Panc1 (cell line): ENCODE measurements around the gene NRCAM. TPM values are rescaled to one million over a fixed set of nuclear protein-coding genes. Genes with fewer than 3 reads are reported as not detected.

Experiments
- ATAC-seq: fragments of 200-7000 bp; cut with Tn5 transposase; 2 replicates; pipeline ENCODE4 v1.9.1; 2020; ENCODE audit warnings: mild to moderate bottlenecking, moderate library complexity
- BruUV-seq: library from RNA; stranded (reverse); fragments of 400-500 nt; replicated peaks from 2 replicates; lab custom pipeline; 2021; lab: Mats Ljungman, UMichigan
- CTCF ChIA-PET: fragments of 300-600 bp; sonication (Branson Sonifier 250); formaldehyde crosslinking; loops from one replicate; lab custom pipeline; 2022; ENCODE audit warnings: antibody characterized with exemption; lab: Charles Lee
- POLR2A ChIA-PET: fragments of 300-600 bp; sonication (Branson Sonifier 250); formaldehyde crosslinking; loops from one replicate; lab custom pipeline; 2022; ENCODE audit warnings: antibody characterized with exemption; lab: Charles Lee
- DNase-seq: peaks from one replicate; pipeline ENCODE4 v3.0.0-alpha.2; 2010; ENCODE audit warnings: low read depth, low spot score
- H3K27ac ChIP-seq: 2 replicates; pipeline ENCODE4 v1.5.1; 2011; ENCODE audit warnings: mild to moderate bottlenecking, low read length, inconsistent platforms
- H3K27me3 ChIP-seq: fragments of 200-500 bp; sonication (Bioruptor generic); 2 replicates; pipeline ENCODE4 v1.6.0; 2014; ENCODE audit warnings: low read length, inconsistent platforms; ENCODE audit not compliant: control insufficient read depth, insufficient read depth
- H3K36me3 ChIP-seq: fragments of 200-500 bp; sonication (Bioruptor generic); 2 replicates; pipeline ENCODE4 v1.5.1; 2014; ENCODE audit warnings: inconsistent platforms, mild to moderate bottlenecking, low read length, moderate library complexity; ENCODE audit not compliant: control insufficient read depth, insufficient read depth
- H3K4me1 ChIP-seq: 2 replicates; pipeline ENCODE4 v1.5.1; 2011; ENCODE audit warnings: inconsistent platforms, mild to moderate bottlenecking, low read length, moderate library complexity; ENCODE audit not compliant: control insufficient read depth, insufficient read depth
- H3K4me3 ChIP-seq, 2 experiments: 2 replicates each; pipeline ENCODE4 v1.5.1; 2011 to 2012; ENCODE audit warnings: low read depth in 2 of 2, low read length in 2 of 2, mild to moderate bottlenecking in 2 of 2, inconsistent platforms in 1 of 2, moderate library complexity in 1 of 2
- H3K9me3 ChIP-seq: fragments of 200-500 bp; sonication (Bioruptor generic); 2 replicates; pipeline ENCODE4 v1.5.1; 2014; ENCODE audit warnings: low read depth, mild to moderate bottlenecking, inconsistent platforms, low read length, moderate library complexity; ENCODE audit not compliant: control insufficient read depth, insufficient read depth
- CTCF ChIP-seq: fragments of 450-650 bp; IDR thresholded peaks from 2 replicates; pipeline ENCODE4 v1.5.1; 2017; ENCODE audit warnings: mild to moderate bottlenecking
- POLR2AphosphoS5 ChIP-seq: IDR thresholded peaks from 2 replicates; pipeline ENCODE4 v1.6.1; 2012; ENCODE audit warnings: mild to moderate bottlenecking, low read depth, low read length, moderate library complexity
- SIN3A ChIP-seq: IDR thresholded peaks from 2 replicates; pipeline ENCODE4 v1.6.1; 2012; ENCODE audit warnings: low read depth, mild to moderate bottlenecking, low read length, moderate library complexity, borderline replicate concordance; ENCODE audit not compliant: insufficient read depth
- TCF7L2 ChIP-seq: IDR thresholded peaks from 2 replicates; pipeline ENCODE4 v1.6.1; 2011; ENCODE audit warnings: mild to moderate bottlenecking, low read depth, low read length, inconsistent platforms
- in situ Hi-C: cut with HindIII; loops from 2 replicates; pipeline ENCODE4 v1.10.0; 2016; ENCODE audit warnings: low sequenced_read_pairs, low pct_unique_long_range_greater_than_20kb
- intact Hi-C: fragments of 100-400 bp; cut with micrococcal nuclease; formaldehyde crosslinking; loops from one replicate; pipeline ENCODE4 v1.10.0; 2022; ENCODE audit not compliant: unreplicated experiment
- total RNA-seq: library from RNA; stranded (reverse); gene quantifications from one replicate; pipeline ENCODE4 v1.2.1, GENCODE V29; 2021; ENCODE audit not compliant: unreplicated experiment
- TF ChIP-seq, protein P1 (sequence below), 2 experiments: IDR thresholded peaks; 2 replicates each; pipeline ENCODE4 v1.6.1; 2011 to 2012; ENCODE audit warnings: low read depth in 2 of 2, control low read depth in 1 of 2, low read length in 1 of 2, mild to moderate bottlenecking in 1 of 2, moderate library complexity in 1 of 2; ENCODE audit not compliant: insufficient read depth in 1 of 2

NRCAM gene
- total RNA-seq, 1 experiment from 2014 or later = 0.21 TPM

DNA sequence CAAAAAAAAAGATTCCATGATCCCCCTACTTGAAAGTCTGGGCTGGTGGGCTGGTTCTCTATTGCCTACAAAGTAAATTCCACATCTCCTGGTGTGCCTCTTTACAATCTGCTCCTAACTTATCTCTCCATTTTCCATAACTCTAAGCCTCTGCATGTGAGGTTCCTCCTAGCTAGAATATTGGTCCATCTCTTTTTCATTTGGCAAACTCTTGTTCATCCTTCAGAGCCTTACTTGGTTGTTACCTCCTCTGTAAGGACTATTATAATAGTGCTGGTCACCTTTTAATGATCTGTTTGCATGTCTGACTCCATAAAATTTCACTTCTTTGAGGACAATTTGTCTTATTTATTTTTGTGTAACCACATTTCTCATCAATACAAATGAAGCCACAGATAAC, 1.6 kb upstream of the NRCAM start:
- no peaks in the 10 kb centered on the region for H3K9me3 ChIP-seq
- in situ Hi-C loops = no loop called here
- ChIA-PET POLR2A (no interaction called here), CTCF (interaction anchor here (1.2 kb wide), 1 partner anchor 10 kb away, joined by 3 read pairs; no protein-coding TSS in a partner anchor)
- intact Hi-C loops = no loop called here
- H3K27ac ChIP-seq = no peak overlapping the region
- H3K36me3 ChIP-seq = no peaks in the 10 kb centered on the region
- DNase-seq (no peak), ATAC-seq (no peak)
- peaks cover 48% of the 10 kb centered on the region for H3K27me3 ChIP-seq
- no peak overlapping the region for H3K4me3 ChIP-seq
- TF ChIP-seq CTCF (no peak), TCF7L2 (no peak), POLR2AphosphoS5 (no peak), SIN3A (no peak)
- TF ChIP-seq, protein P1, sequence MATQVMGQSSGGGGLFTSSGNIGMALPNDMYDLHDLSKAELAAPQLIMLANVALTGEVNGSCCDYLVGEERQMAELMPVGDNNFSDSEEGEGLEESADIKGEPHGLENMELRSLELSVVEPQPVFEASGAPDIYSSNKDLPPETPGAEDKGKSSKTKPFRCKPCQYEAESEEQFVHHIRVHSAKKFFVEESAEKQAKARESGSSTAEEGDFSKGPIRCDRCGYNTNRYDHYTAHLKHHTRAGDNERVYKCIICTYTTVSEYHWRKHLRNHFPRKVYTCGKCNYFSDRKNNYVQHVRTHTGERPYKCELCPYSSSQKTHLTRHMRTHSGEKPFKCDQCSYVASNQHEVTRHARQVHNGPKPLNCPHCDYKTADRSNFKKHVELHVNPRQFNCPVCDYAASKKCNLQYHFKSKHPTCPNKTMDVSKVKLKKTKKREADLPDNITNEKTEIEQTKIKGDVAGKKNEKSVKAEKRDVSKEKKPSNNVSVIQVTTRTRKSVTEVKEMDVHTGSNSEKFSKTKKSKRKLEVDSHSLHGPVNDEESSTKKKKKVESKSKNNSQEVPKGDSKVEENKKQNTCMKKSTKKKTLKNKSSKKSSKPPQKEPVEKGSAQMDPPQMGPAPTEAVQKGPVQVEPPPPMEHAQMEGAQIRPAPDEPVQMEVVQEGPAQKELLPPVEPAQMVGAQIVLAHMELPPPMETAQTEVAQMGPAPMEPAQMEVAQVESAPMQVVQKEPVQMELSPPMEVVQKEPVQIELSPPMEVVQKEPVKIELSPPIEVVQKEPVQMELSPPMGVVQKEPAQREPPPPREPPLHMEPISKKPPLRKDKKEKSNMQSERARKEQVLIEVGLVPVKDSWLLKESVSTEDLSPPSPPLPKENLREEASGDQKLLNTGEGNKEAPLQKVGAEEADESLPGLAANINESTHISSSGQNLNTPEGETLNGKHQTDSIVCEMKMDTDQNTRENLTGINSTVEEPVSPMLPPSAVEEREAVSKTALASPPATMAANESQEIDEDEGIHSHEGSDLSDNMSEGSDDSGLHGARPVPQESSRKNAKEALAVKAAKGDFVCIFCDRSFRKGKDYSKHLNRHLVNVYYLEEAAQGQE (IDR thresholded peaks at IDR 0.05; ENCODE audit: insufficient read depth in 1 of 2, low read depth in 2 of 2, low read length in 1 of 2) = no peak
- no peaks in the 10 kb centered on the region for H3K4me1 ChIP-seq
- no TSS peak for BruUV-seq

DNA sequence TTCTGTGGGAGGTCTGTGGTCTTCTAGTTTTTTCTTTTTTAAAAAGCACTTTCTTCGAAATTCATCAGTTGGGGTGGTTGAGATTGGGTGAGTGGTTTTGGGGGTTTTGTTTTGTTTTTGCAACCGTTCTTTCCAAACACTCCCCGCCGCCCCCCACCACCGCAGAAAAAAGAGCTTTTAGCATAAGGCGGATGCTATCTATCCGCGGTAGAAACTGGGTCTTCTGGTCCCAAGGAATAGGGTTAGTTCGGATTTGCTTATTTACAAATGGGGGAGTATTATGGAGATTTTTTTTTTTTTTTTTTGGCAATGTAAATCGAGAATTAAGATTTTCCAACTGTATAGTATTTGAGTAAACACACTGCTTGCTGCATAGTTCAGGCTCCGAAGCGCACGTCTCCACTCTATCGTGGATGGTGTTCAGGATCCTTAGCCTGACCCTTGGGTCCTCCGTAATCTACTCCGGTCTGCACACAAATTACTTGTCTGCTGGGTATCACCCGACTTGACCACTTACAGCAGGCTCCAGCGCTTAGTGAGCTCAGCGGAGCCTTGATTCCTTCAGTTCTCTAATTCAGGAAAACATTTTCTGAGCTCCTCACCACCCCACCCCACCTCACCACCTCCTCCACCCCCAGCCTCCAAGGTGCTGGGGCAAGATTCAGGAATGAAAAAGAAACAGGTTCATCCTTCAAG, 757 bp upstream of the NRCAM start:
- ChIA-PET CTCF (no interaction called here), POLR2A (no interaction called here)
- ATAC-seq (no peak), DNase-seq (no peak)
- Histone ChIP-seq H3K9me3 (no peaks in the 10 kb centered on the region), H3K36me3 (no peaks in the 10 kb centered on the region), H3K27me3 (peaks cover 48% of the 10 kb centered on the region), H3K4me3 (no peak overlapping the region), H3K4me1 (no peaks in the 10 kb centered on the region), H3K27ac (no peak overlapping the region)
- in situ Hi-C loops = no loop called here
- TF ChIP-seq, protein P1 (IDR thresholded peaks at IDR 0.05; ENCODE audit: insufficient read depth in 1 of 2, low read depth in 2 of 2, low read length in 1 of 2) = no peak
- TF ChIP-seq SIN3A = no peak
- TF ChIP-seq CTCF = no peak
- TF ChIP-seq TCF7L2 = no peak
- TF ChIP-seq POLR2AphosphoS5 = no peak
- no TSS peak for BruUV-seq
- intact Hi-C loops = no loop called here
